SK-N-SH (cell line): ENCODE measurements around the gene SMIM30.

Experiments
- CTCF ChIP-seq: fragments of 200-600 bp; sonication (generic); IDR thresholded peaks from 2 replicates; pipeline ENCODE4 v1.6.1; 2017; ENCODE audit warnings: antibody characterized with exemption, mild to moderate bottlenecking, moderate library complexity
- EP300 ChIP-seq, 2 experiments: IDR thresholded peaks; 2 replicates each; pipeline versions ENCODE4 v1.4.0 to v1.6.1; 2012; ENCODE audit warnings: borderline replicate concordance in 1 of 2, low read depth in 1 of 2, low read length in 1 of 2
- EZH2phosphoT487 ChIP-seq: fragments of 200-600 bp; sonication (generic); IDR thresholded peaks from 2 replicates; pipeline ENCODE4 v1.6.1; 2017; ENCODE audit warnings: low read depth, mixed run types, mild to moderate bottlenecking, antibody characterized with exemption, moderate library complexity, borderline replicate concordance
- FOXM1 ChIP-seq: IDR thresholded peaks from 2 replicates; pipeline ENCODE4 v1.4.0; 2012; ENCODE audit warnings: low read depth, mild to moderate bottlenecking
- JUND ChIP-seq: IDR thresholded peaks from 2 replicates; pipeline ENCODE4 v1.4.0; 2012
- NFIC ChIP-seq: IDR thresholded peaks from 2 replicates; pipeline ENCODE4 v1.4.0; 2012; ENCODE audit warnings: borderline replicate concordance
- POLR2AphosphoS5 ChIP-seq: IDR thresholded peaks from 2 replicates; pipeline ENCODE4 v1.6.1; 2012; ENCODE audit warnings: low read depth, low read length
- RAD21 ChIP-seq: IDR thresholded peaks from 2 replicates; pipeline ENCODE4 v1.6.1; 2012; ENCODE audit warnings: mild to moderate bottlenecking, low read length
- RCOR1 ChIP-seq: fragments of 150-350 bp; IDR thresholded peaks from 2 replicates; pipeline ENCODE4 v1.6.1; 2017; ENCODE audit warnings: antibody characterized with exemption, low read length
- TAF1 ChIP-seq: IDR thresholded peaks from 2 replicates; pipeline ENCODE4 v1.6.1; 2012; ENCODE audit warnings: low read depth, mild to moderate bottlenecking, low read length, moderate library complexity, borderline replicate concordance
- TF ChIP-seq, protein P1 (sequence below): fragments of 150-350 bp; IDR thresholded peaks from 2 replicates; pipeline ENCODE4 v1.6.1; 2017; ENCODE audit warnings: antibody characterized with exemption, low read length, low read depth, borderline replicate concordance

DNA sequence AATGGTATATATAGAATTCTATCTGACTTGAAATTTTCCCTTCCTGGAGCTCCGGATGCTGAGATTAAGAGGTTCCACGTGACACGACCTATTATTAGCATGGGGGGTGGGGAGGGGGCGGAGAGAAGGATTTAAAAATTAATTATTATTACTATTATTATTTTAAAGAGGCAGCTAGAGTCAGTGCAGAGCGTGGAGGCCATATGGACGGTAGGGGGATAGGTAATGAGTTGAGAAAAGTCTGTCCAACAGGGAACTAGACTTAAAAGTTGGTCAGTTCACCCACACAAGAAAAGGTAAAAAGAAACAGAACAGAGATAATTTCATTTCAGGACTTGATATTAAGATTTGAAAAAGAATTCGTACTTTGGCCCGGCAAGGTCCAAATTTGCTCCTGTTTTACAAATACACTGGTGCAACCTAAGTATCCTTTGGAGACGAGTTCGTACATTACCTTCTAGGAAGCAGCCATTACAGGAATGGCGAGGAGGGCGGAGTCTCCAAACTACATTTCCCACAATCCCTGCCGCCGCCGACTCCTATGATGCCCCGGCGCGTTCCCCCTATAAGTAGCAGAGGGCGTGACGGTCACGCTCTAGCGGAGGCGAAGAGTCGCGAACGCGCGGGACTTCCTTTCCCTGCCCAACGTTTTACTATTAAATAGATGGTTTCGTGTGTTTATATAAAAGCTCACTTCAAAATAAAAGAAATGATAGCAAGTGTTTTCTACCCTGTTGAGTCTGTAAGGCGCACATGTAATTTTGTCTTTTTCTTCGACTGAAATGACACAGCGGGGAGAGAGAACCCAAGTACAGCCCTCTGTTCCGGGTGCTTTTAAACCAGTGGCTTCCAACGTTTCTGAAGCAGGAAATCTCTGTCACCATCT is at the start of gene SMIM30:
- TF ChIP-seq CTCF (no peak), FOXM1 (no peak), EP300 (IDR thresholded peaks at IDR 0.05; ENCODE audit: borderline replicate concordance in 1 of 2, low read depth in 1 of 2, low read length in 1 of 2) (peak in 1 of 2 experiments; percentile 45; a peak in 1 of 4 replicates), NFIC (no peak; the same call in 1 of the 2 replicates), EZH2phosphoT487 (no peak), TAF1 (peak; percentile 99), RAD21 (0 out of 2 replicates have a peak, but pooled peaks have one; percentile 7), POLR2AphosphoS5 (peak; percentile 98; the same call in 1 of the 2 replicates), JUND (no peak), RCOR1 (peak; percentile 71)
- TF ChIP-seq, protein P1, sequence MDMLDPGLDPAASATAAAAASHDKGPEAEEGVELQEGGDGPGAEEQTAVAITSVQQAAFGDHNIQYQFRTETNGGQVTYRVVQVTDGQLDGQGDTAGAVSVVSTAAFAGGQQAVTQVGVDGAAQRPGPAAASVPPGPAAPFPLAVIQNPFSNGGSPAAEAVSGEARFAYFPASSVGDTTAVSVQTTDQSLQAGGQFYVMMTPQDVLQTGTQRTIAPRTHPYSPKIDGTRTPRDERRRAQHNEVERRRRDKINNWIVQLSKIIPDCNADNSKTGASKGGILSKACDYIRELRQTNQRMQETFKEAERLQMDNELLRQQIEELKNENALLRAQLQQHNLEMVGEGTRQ: no peak
